ENCODE results near the gene NHEJ1. TPM values are rescaled to one million over a fixed set of nuclear protein-coding genes. Genes with fewer than 3 reads are reported as not detected.

Gene NHEJ1
- total and polyA plus RNA-seq, 2 of the 13 experiments (the other 11 are each of a cell fraction or from before 2014, with no cell fraction given) = 30.0 to 30.7 TPM

- TF ChIP-seq, protein P1, sequence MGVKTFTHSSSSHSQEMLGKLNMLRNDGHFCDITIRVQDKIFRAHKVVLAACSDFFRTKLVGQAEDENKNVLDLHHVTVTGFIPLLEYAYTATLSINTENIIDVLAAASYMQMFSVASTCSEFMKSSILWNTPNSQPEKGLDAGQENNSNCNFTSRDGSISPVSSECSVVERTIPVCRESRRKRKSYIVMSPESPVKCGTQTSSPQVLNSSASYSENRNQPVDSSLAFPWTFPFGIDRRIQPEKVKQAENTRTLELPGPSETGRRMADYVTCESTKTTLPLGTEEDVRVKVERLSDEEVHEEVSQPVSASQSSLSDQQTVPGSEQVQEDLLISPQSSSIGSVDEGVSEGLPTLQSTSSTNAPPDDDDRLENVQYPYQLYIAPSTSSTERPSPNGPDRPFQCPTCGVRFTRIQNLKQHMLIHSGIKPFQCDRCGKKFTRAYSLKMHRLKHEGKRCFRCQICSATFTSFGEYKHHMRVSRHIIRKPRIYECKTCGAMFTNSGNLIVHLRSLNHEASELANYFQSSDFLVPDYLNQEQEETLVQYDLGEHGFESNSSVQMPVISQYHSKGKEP (CRISPR knock-in tag; IDR thresholded peaks at IDR 0.05) = no peak
- TF ChIP-seq FOXP1 (IDR thresholded peaks at IDR 0.05) (no peak), FOXP1 (CRISPR knock-in tag; IDR thresholded peaks at IDR 0.05) (peak; percentile 90), ZNF383 (CRISPR knock-in tag; IDR thresholded peaks at IDR 0.05; ENCODE audit: borderline replicate concordance) (0 out of 2 replicates have a peak, but pooled peaks have one; percentile 41), MYPOP (CRISPR knock-in tag; IDR thresholded peaks at IDR 0.05) (peak; percentile 86; the same call in 1 of the 2 replicates), ZNF430 (CRISPR knock-in tag; IDR thresholded peaks at IDR 0.05) (no peak), ZNF354B (CRISPR knock-in tag; IDR thresholded peaks at IDR 0.05) (peak; percentile 69; the same call in 1 of the 2 replicates), MTA1 (CRISPR knock-in tag; IDR thresholded peaks at IDR 0.05; ENCODE audit: borderline replicate concordance) (peak; percentile 88), NCOA2 (CRISPR knock-in tag; IDR thresholded peaks at IDR 0.05) (peak; percentile 73), ZNF12 (CRISPR knock-in tag; IDR thresholded peaks at IDR 0.05) (0 out of 2 replicates have a peak, but pooled peaks have one; percentile 14), SRSF9 (IDR thresholded peaks at IDR 0.05; ENCODE audit: borderline replicate concordance, insufficient read depth, low read depth, low read length, poor library complexity, severe bottlenecking) (no peak), CREM (IDR thresholded peaks at IDR 0.05) (peak; percentile 82), CREM (CRISPR knock-in tag; IDR thresholded peaks at IDR 0.05) (no peak), ERF (CRISPR knock-in tag; IDR thresholded peaks at IDR 0.05) (peak; percentile 83), JUN (CRISPR knock-in tag; IDR thresholded peaks at IDR 0.05) (peak; percentile 40; the same call in 1 of the 2 replicates), HNF1B (CRISPR knock-in tag; IDR thresholded peaks at IDR 0.05) (peak; percentile 99)
- TF ChIP-seq, protein P2, sequence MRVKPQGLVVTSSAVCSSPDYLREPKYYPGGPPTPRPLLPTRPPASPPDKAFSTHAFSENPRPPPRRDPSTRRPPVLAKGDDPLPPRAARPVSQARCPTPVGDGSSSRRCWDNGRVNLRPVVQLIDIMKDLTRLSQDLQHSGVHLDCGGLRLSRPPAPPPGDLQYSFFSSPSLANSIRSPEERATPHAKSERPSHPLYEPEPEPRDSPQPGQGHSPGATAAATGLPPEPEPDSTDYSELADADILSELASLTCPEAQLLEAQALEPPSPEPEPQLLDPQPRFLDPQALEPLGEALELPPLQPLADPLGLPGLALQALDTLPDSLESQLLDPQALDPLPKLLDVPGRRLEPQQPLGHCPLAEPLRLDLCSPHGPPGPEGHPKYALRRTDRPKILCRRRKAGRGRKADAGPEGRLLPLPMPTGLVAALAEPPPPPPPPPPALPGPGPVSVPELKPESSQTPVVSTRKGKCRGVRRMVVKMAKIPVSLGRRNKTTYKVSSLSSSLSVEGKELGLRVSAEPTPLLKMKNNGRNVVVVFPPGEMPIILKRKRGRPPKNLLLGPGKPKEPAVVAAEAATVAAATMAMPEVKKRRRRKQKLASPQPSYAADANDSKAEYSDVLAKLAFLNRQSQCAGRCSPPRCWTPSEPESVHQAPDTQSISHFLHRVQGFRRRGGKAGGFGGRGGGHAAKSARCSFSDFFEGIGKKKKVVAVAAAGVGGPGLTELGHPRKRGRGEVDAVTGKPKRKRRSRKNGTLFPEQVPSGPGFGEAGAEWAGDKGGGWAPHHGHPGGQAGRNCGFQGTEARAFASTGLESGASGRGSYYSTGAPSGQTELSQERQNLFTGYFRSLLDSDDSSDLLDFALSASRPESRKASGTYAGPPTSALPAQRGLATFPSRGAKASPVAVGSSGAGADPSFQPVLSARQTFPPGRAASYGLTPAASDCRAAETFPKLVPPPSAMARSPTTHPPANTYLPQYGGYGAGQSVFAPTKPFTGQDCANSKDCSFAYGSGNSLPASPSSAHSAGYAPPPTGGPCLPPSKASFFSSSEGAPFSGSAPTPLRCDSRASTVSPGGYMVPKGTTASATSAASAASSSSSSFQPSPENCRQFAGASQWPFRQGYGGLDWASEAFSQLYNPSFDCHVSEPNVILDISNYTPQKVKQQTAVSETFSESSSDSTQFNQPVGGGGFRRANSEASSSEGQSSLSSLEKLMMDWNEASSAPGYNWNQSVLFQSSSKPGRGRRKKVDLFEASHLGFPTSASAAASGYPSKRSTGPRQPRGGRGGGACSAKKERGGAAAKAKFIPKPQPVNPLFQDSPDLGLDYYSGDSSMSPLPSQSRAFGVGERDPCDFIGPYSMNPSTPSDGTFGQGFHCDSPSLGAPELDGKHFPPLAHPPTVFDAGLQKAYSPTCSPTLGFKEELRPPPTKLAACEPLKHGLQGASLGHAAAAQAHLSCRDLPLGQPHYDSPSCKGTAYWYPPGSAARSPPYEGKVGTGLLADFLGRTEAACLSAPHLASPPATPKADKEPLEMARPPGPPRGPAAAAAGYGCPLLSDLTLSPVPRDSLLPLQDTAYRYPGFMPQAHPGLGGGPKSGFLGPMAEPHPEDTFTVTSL (CRISPR knock-in tag; IDR thresholded peaks at IDR 0.05; ENCODE audit: borderline replicate concordance) = peak; percentile 85; the same call in 1 of the 2 replicates
- TF ChIP-seq, protein P3, sequence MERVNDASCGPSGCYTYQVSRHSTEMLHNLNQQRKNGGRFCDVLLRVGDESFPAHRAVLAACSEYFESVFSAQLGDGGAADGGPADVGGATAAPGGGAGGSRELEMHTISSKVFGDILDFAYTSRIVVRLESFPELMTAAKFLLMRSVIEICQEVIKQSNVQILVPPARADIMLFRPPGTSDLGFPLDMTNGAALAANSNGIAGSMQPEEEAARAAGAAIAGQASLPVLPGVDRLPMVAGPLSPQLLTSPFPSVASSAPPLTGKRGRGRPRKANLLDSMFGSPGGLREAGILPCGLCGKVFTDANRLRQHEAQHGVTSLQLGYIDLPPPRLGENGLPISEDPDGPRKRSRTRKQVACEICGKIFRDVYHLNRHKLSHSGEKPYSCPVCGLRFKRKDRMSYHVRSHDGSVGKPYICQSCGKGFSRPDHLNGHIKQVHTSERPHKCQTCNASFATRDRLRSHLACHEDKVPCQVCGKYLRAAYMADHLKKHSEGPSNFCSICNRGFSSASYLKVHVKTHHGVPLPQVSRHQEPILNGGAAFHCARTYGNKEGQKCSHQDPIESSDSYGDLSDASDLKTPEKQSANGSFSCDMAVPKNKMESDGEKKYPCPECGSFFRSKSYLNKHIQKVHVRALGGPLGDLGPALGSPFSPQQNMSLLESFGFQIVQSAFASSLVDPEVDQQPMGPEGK (CRISPR knock-in tag; IDR thresholded peaks at IDR 0.05) = peak; percentile 70
Observed at GRCh38 chr2:219071131-219071816, 89.3 kb downstream of the NHEJ1 start (continued).

Measured in HepG2 (cell line).